Upper lobe of left lung (tissue), 4 donors: ENCODE data around the gene DNASE1L1.

Experiments used
- CTCF ChIP-seq, 6 experiments: fragments of 450-650 bp in 4 of 6; fragments of 200-600 bp in 2 of 6; sonication (generic) in 2 of 6; IDR thresholded peaks; one replicate each; pipeline ENCODE4 v1.5.1; 2016 to 2019; ENCODE audit warnings: antibody characterized with exemption in 6 of 6
- POLR2A ChIP-seq, 4 donors: fragments of 450-650 bp; IDR thresholded peaks; one replicate each; pipeline ENCODE4 v1.5.1; 2016 to 2017; ENCODE audit warnings: antibody characterized with exemption in 4 of 4, mild to moderate bottlenecking in 2 of 4
- POLR2AphosphoS5 ChIP-seq, 2 donors: sonication (generic); formaldehyde crosslinking; IDR thresholded peaks; one replicate each; pipeline ENCODE4 v1.5.1; 2017; ENCODE audit warnings: antibody characterized with exemption in 2 of 2

GRCh38 chrX:154437971-154438893 is 29.2 kb upstream of the DNASE1L1 start:
- TF ChIP-seq CTCF (IDR thresholded peaks at IDR 0.05) (no peak), POLR2A (IDR thresholded peaks at IDR 0.05) (no peak), POLR2AphosphoS5 (IDR thresholded peaks at IDR 0.05) (no peak)
